HepG2 (cell line): ENCODE measurements around the gene CD163. TPM values are rescaled to one million over a fixed set of nuclear protein-coding genes. Genes with fewer than 3 reads are reported as not detected.

Experiments
- ATAC-seq: fragments of 200-7000 bp; cut with Tn5 transposase; 3 replicates; pipeline ENCODE4 v1.9.1; 2020; ENCODE audit warnings: mild to moderate bottlenecking, moderate library complexity
- BruUV-seq: library from RNA; stranded (reverse); fragments of 400-500 nt; replicated peaks from 2 replicates; lab custom pipeline; 2021; lab: Mats Ljungman, UMichigan
- CTCF ChIA-PET: fragments of 300-600 bp; formaldehyde crosslinking; extraction: SDS; loops from one replicate; lab custom pipeline; 2021; ENCODE audit warnings: low total read pairs, inconsistent platforms, low intra/inter-chr PET ratio; lab: Yijun Ruan, JAX
- POLR2A ChIA-PET: fragments of 350-600 bp; sonication (Branson Sonifier 250); formaldehyde crosslinking; loops from one replicate; lab custom pipeline; 2020; ENCODE audit warnings: antibody characterized with exemption, inconsistent platforms; lab: Yijun Ruan, JAX
- DNase-seq: peaks from one replicate; pipeline ENCODE4 v3.0.0-alpha.2; 2015; ENCODE audit warnings: low spot score
- FAIRE-seq: peaks from 3 replicates; lab custom pipeline; 2011; peaks lifted over from hg19 to GRCh38; lab: Jason Lieb, UNC
- H2AFZ ChIP-seq: one replicate; pipeline ENCODE4 v1.6.1; 2011; ENCODE audit warnings: low read length, inconsistent platforms
- H3K27ac ChIP-seq: fragments of 300-600 bp; 3 replicates; pipeline ENCODE4 v1.8.0; 2011; ENCODE audit warnings: mixed run types, mild to moderate bottlenecking, mixed read lengths, low read length, inconsistent platforms; ENCODE audit not compliant: insufficient read depth; ENCODE audit errors: extremely low read length
- H3K27me3 ChIP-seq, 2 experiments: fragments of 200-600 bp in 1 of 2; 2 replicates in 1 of 2; 3 replicates in 1 of 2; pipeline versions ENCODE4 v1.6.0 to v1.8.0; 2011; ENCODE audit warnings: low read length in 2 of 2, mild to moderate bottlenecking in 2 of 2, moderate library complexity in 2 of 2, inconsistent platforms in 1 of 2; ENCODE audit not compliant: insufficient read depth in 2 of 2, control insufficient read depth in 1 of 2
- H3K36me3 ChIP-seq, 2 experiments: fragments of 200-600 bp in 1 of 2; replicated peaks in 1 of 2; 2 replicates in 1 of 2; 3 replicates in 1 of 2; pipeline versions ENCODE4 v1.5.1 to v1.8.0; 2011; ENCODE audit warnings: low read length in 2 of 2, inconsistent platforms in 1 of 2; ENCODE audit not compliant: insufficient read depth in 2 of 2, control insufficient read depth in 1 of 2
- H3K4me1 ChIP-seq: 2 replicates; pipeline ENCODE4 v1.5.1; 2012; ENCODE audit warnings: low read length, inconsistent platforms; ENCODE audit not compliant: insufficient read depth
- H3K4me2 ChIP-seq: 2 replicates; pipeline ENCODE4 v1.6.0; 2011; ENCODE audit warnings: low read depth, low read length, inconsistent platforms
- H3K4me3 ChIP-seq, 3 experiments: fragments of 200-600 bp in 1 of 3; sonication (generic), shearing (Covaris generic) in 1 of 3; replicated peaks in 1 of 3; 2 replicates each; pipeline ENCODE4 v1.5.1; 2011 to 2016; ENCODE audit warnings: low read length in 3 of 3, inconsistent platforms in 2 of 3, low read depth in 2 of 3, mild to moderate bottlenecking in 2 of 3, control low read depth in 1 of 3, mixed read lengths in 1 of 3; ENCODE audit not compliant: insufficient read depth in 1 of 3
- H3K79me2 ChIP-seq: one replicate; pipeline ENCODE4 v1.6.1; 2011; ENCODE audit warnings: low read length, inconsistent platforms; ENCODE audit not compliant: insufficient read depth
- H3K9ac ChIP-seq: 2 replicates; pipeline ENCODE4 v1.6.0; 2011; ENCODE audit warnings: mild to moderate bottlenecking, low read depth, low read length, inconsistent platforms; ENCODE audit not compliant: insufficient read depth
- H3K9me3 ChIP-seq: 2 replicates; pipeline ENCODE4 v1.5.1; 2012; ENCODE audit warnings: mild to moderate bottlenecking, low read length
- H4K20me1 ChIP-seq: 2 replicates; pipeline ENCODE4 v1.6.0; 2011; ENCODE audit warnings: inconsistent platforms, mild to moderate bottlenecking, low read length, moderate library complexity; ENCODE audit not compliant: insufficient read depth
- DZIP1 ChIP-seq: sonication (generic); formaldehyde crosslinking; IDR thresholded peaks from 2 replicates; pipeline ENCODE4 v1.5.0; 2020; ENCODE audit warnings: mild to moderate bottlenecking, missing genetic modification reagents
- ELF3 ChIP-seq: IDR thresholded peaks from 2 replicates; pipeline ENCODE4 v1.6.1; 2016; ENCODE audit warnings: missing genetic modification reagents, missing compliant biosample characterization
- FOSL2 ChIP-seq: sonication (generic); formaldehyde crosslinking; IDR thresholded peaks from 2 replicates; pipeline ENCODE4 v1.4.0; 2020; ENCODE audit warnings: missing genetic modification reagents
- TSC22D2 ChIP-seq: sonication (generic); formaldehyde crosslinking; IDR thresholded peaks from 2 replicates; pipeline ENCODE4 v1.5.1; 2020; ENCODE audit warnings: missing genetic modification reagents, mild to moderate bottlenecking, borderline replicate concordance
- UBTF ChIP-seq: sonication (generic); formaldehyde crosslinking; IDR thresholded peaks from 2 replicates; pipeline ENCODE4 v1.4.0; 2020; ENCODE audit warnings: mild to moderate bottlenecking, missing genetic modification reagents
- WGBS: methylation state at CpG from one replicate; pipeline ENCODE4 v1.1.6; 2017; ENCODE audit warnings: low lambda C conversion rate; 5-methylcytosine and 5-hydroxymethylcytosine counted together
- in situ Hi-C: cut with HindIII; loops from 2 replicates; pipeline ENCODE4 v1.10.0; 2017; ENCODE audit warnings: low pct_unique_long_range_greater_than_20kb; ENCODE audit not compliant: extremely low pct_ligation_motif_present
- intact Hi-C: fragments of 100-400 bp; cut with micrococcal nuclease; formaldehyde crosslinking; loops from one replicate; pipeline ENCODE4 v1.10.0; 2022; ENCODE audit not compliant: unreplicated experiment
- polyA plus RNA-seq, 8 experiments: library from polyadenylated mRNA; depleted of rRNA in 3 of 8; stranded (reverse) in 7 of 8; unstranded in 1 of 8; fragments of >200 nt; fragmentation: Illumina TruSeq in 4 of 8; extraction: Trizol in 4 of 8; gene quantifications; 2 replicates each; pipeline versions ENCODE4 v1.2.1 to v1.2.3, GENCODE V29; 2011 to 2016; ENCODE audit warnings: low read depth in 4 of 8, missing spikeins in 1 of 8, mixed read lengths in 1 of 8; ENCODE audit not compliant: insufficient read depth in 1 of 8
- total RNA-seq, 5 experiments: library from RNA; depleted of rRNA; stranded (reverse); fragments of >200 nt; fragmentation: Illumina TruSeq; extraction: Trizol; gene quantifications; 2 replicates each; pipeline ENCODE4 v1.2.3, GENCODE V29; 2016; ENCODE audit warnings: low read depth in 1 of 5

CD163 gene
- total and polyA plus RNA-seq, 2 of the 13 experiments (the other 11 are each of a cell fraction or from before 2014, with no cell fraction given) = not detected

GRCh38 chr12:7499636-7500035 is 3.9 kb downstream of the CD163 start:
- Histone ChIP-seq H3K27me3 (no peaks in the 10 kb centered on the region; a peak in 1 of 5 replicates), H2AFZ (no peak overlapping the region), H3K4me3 (no peak overlapping the region), H3K79me2 (no peaks in the 10 kb centered on the region), H3K27ac (no peak overlapping the region)
- FAIRE-seq = no peak
- no TSS peak for BruUV-seq
- 100% methylated on average over 1 of the region's 1 CpG for WGBS
- intact Hi-C loops = no loop called here
- TF ChIP-seq DZIP1 (CRISPR knock-in tag) (no peak), TSC22D2 (CRISPR knock-in tag) (no peak), ELF3 (CRISPR knock-in tag) (no peak)
- TF ChIP-seq, all 625 proteins: peak for 0
- Histone ChIP-seq H3K4me2 (no peak overlapping the region), H3K9me3 (no peaks in the 10 kb centered on the region), H3K9ac (no peak overlapping the region), H4K20me1 (no peaks in the 10 kb centered on the region), H3K4me1 (no peaks in the 10 kb centered on the region), H3K36me3 (no peaks in the 10 kb centered on the region)
- CTCF ChIA-PET = no interaction called here
- POLR2A ChIA-PET = no interaction called here
- ATAC-seq (no peak), DNase-seq (no peak)
- in situ Hi-C loops = no loop called here

GRCh38 chr12:7498809-7499208 is 4.8 kb downstream of the CD163 start:
- Histone ChIP-seq H3K9ac (no peak overlapping the region), H3K27me3 (no peaks in the 10 kb centered on the region; a peak in 1 of 5 replicates), H3K79me2 (no peaks in the 10 kb centered on the region), H3K4me3 (no peak overlapping the region), H4K20me1 (no peaks in the 10 kb centered on the region), H3K36me3 (no peaks in the 10 kb centered on the region), H3K4me1 (no peaks in the 10 kb centered on the region), H3K27ac (no peak overlapping the region), H3K4me2 (no peak overlapping the region), H2AFZ (no peak overlapping the region), H3K9me3 (no peaks in the 10 kb centered on the region)
- no TSS peak for BruUV-seq
- CTCF ChIA-PET = no interaction called here
- in situ Hi-C loops = no loop called here
- ATAC-seq (no peak), FAIRE-seq (no peak), DNase-seq (no peak)
- POLR2A ChIA-PET = no interaction called here
- TF ChIP-seq UBTF (CRISPR knock-in tag) (no peak), FOSL2 (CRISPR knock-in tag) (peak; percentile 39; the same call in 1 of the 2 replicates)
- intact Hi-C loops = no loop called here
- WGBS = 3% methylated on average over 4 of the region's 4 CpGs
